IPS-15b (cell line): ENCODE results near the gene GOLGB1.

Experiments
- H3K27me3 ChIP-seq: one replicate; pipeline ENCODE4 v1.6.1; 2013; ENCODE audit warnings: low read length; ENCODE audit not compliant: control insufficient read depth, insufficient read depth
- H3K36me3 ChIP-seq: one replicate; pipeline ENCODE4 v1.6.1; 2013; ENCODE audit warnings: low read length; ENCODE audit not compliant: control insufficient read depth, insufficient read depth
- H3K4me1 ChIP-seq: one replicate; pipeline ENCODE4 v1.6.1; 2013; ENCODE audit warnings: mild to moderate bottlenecking, low read length; ENCODE audit not compliant: control insufficient read depth, insufficient read depth
- H3K4me3 ChIP-seq: one replicate; pipeline ENCODE4 v1.5.1; 2013; ENCODE audit warnings: low read depth, low read length
- H3K9ac ChIP-seq: one replicate; pipeline ENCODE4 v1.6.1; 2013; ENCODE audit warnings: low read depth, mild to moderate bottlenecking, low read length
- H3K9me3 ChIP-seq: one replicate; pipeline ENCODE4 v1.6.1; 2013; ENCODE audit warnings: mild to moderate bottlenecking, low read length; ENCODE audit not compliant: control insufficient read depth, insufficient read depth

The GOLGB1 gene

DNA sequence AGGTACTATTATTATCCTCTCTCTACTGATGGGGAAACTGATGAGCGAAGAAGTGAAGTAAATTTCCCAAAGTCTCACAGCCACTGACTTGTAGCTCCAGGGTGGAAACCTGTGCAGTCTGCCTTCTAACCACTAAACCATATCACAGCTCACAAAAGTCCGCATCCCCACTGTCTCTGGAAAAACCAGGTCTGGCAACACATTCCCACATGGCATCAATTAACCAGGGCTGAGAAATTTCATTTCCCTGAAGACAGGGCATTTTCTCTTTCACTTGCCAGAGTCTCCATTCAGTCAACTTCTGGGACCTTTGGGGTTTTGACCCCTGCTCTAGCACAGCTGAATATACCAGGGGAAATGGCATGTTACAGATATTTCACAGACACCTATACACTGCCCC is 129.8 kb downstream of the GOLGB1 start:
- no peaks in the 10 kb centered on the region for H3K36me3 ChIP-seq
- no peaks in the 10 kb centered on the region for H3K4me1 ChIP-seq
- H3K4me3 ChIP-seq: no peak overlapping the region
- no peaks in the 10 kb centered on the region for H3K27me3 ChIP-seq
- no peak overlapping the region for H3K9ac ChIP-seq
- no peaks in the 10 kb centered on the region for H3K9me3 ChIP-seq
